Astrocyte (in vitro differentiated cells and primary cell): ENCODE data around the gene USP13. TPM values are rescaled to one million over a fixed set of nuclear protein-coding genes. Genes with fewer than 3 reads are reported as not detected.

Experiments
- DNase-seq: peaks from one replicate; pipeline ENCODE4 v3.0.0-alpha.2; 2010; ENCODE audit warnings: low read depth
- FAIRE-seq: peaks from 2 replicates; lab custom pipeline; 2011; peaks lifted over from hg19 to GRCh38; lab: Jason Lieb, UNC
- H2AFZ ChIP-seq: 2 replicates; pipeline ENCODE4 v1.6.0; 2012; ENCODE audit warnings: low read depth, low read length, inconsistent platforms
- H3K27ac ChIP-seq: 2 replicates; pipeline ENCODE4 v1.5.1; 2011; ENCODE audit warnings: low read depth, low read length, inconsistent platforms
- H3K27me3 ChIP-seq: 2 replicates; pipeline ENCODE4 v1.6.0; 2011; ENCODE audit warnings: low read length, inconsistent platforms; ENCODE audit not compliant: insufficient read depth
- H3K36me3 ChIP-seq: 2 replicates; pipeline ENCODE4 v1.5.1; 2011; ENCODE audit warnings: low read length, inconsistent platforms; ENCODE audit not compliant: insufficient read depth
- H3K4me1 ChIP-seq: 2 replicates; pipeline ENCODE4 v1.5.1; 2011; ENCODE audit warnings: low read length, inconsistent platforms; ENCODE audit not compliant: insufficient read depth
- H3K4me2 ChIP-seq: 2 replicates; pipeline ENCODE4 v1.6.0; 2012; ENCODE audit warnings: low read length, inconsistent platforms
- H3K4me3 ChIP-seq: 2 replicates; pipeline ENCODE4 v1.5.1; 2011; ENCODE audit warnings: low read depth, mild to moderate bottlenecking, low read length, inconsistent platforms; ENCODE audit not compliant: insufficient read depth
- H3K79me2 ChIP-seq: 2 replicates; pipeline ENCODE4 v1.6.0; 2012; ENCODE audit warnings: mild to moderate bottlenecking, low read length, inconsistent platforms; ENCODE audit not compliant: insufficient read depth
- H3K9ac ChIP-seq: 2 replicates; pipeline ENCODE4 v1.6.0; 2012; ENCODE audit warnings: mild to moderate bottlenecking, low read length, inconsistent platforms
- H3K9me3 ChIP-seq: 2 replicates; pipeline ENCODE4 v1.5.1; 2012; ENCODE audit warnings: low read depth, mild to moderate bottlenecking, low read length, inconsistent platforms; ENCODE audit not compliant: insufficient read depth
- H4K20me1 ChIP-seq: 2 replicates; pipeline ENCODE4 v1.6.0; 2012; ENCODE audit warnings: low read length, inconsistent platforms; ENCODE audit not compliant: insufficient read depth
- H3K27ac Mint-ChIP-seq: one replicate; pipeline ENCODE4 v1.8.0; 2021; ENCODE audit warnings: mild to moderate bottlenecking, mixed read lengths; ENCODE audit not compliant: unreplicated experiment
- H3K27me3 Mint-ChIP-seq: one replicate; pipeline ENCODE4 v1.8.0; 2021; ENCODE audit warnings: low read depth, mixed read lengths; ENCODE audit not compliant: unreplicated experiment
- H3K36me3 Mint-ChIP-seq: one replicate; pipeline ENCODE4 v1.8.0; 2021; ENCODE audit warnings: low read depth, mixed read lengths; ENCODE audit not compliant: unreplicated experiment
- H3K4me1 Mint-ChIP-seq: one replicate; pipeline ENCODE4 v1.8.0; 2021; ENCODE audit warnings: low read depth, mixed read lengths; ENCODE audit not compliant: unreplicated experiment
- H3K4me3 Mint-ChIP-seq: one replicate; pipeline ENCODE4 v1.8.0; 2021; ENCODE audit warnings: mild to moderate bottlenecking, moderate library complexity, mixed read lengths; ENCODE audit not compliant: unreplicated experiment
- H3K9me3 Mint-ChIP-seq: one replicate; pipeline ENCODE4 v1.8.0; 2021; ENCODE audit warnings: mild to moderate bottlenecking, mixed read lengths; ENCODE audit not compliant: unreplicated experiment
- CTCF ChIP-seq: IDR thresholded peaks from 2 replicates; pipeline ENCODE4 v1.5.1; 2011; ENCODE audit warnings: low read depth, mild to moderate bottlenecking, inconsistent platforms, low read length, moderate library complexity; ENCODE audit not compliant: insufficient read depth
- EZH2 ChIP-seq: IDR thresholded peaks from 2 replicates; pipeline ENCODE4 v1.6.1; 2012; ENCODE audit warnings: mild to moderate bottlenecking, low read length, inconsistent platforms; ENCODE audit not compliant: insufficient read depth
- total RNA-seq: library from RNA; stranded (reverse); gene quantifications from 2 replicates; pipeline ENCODE4 v1.2.1, GENCODE V29; 2021

The USP13 gene
- total RNA-seq, 1 donor from 2014 or later: 7.4 TPM

- Mint-ChIP-seq H3K27ac (peak overlapping the region; percentile 76), H3K4me3 (no peak overlapping the region), H3K36me3 (peaks cover 1% of the 10 kb centered on the region), H3K9me3 (no peaks in the 10 kb centered on the region), H3K4me1 (peaks cover 18% of the 10 kb centered on the region), H3K27me3 (no peaks in the 10 kb centered on the region)
- Histone ChIP-seq H3K27me3 (no peaks in the 10 kb centered on the region), H3K9me3 (no peaks in the 10 kb centered on the region), H3K4me2 (peak overlapping the region; percentile 49), H2AFZ (no peak overlapping the region), H3K27ac (peak overlapping the region; percentile 71), H3K79me2 (peaks cover 17% of the 10 kb centered on the region), H3K4me3 (no peak overlapping the region), H4K20me1 (no peaks in the 10 kb centered on the region), H3K9ac (peak overlapping the region; percentile 23), H3K36me3 (peaks cover under 1% of the 10 kb centered on the region), H3K4me1 (peaks cover 28% of the 10 kb centered on the region)
- DNase-seq (peak; percentile 98), FAIRE-seq (no peak)
- no peak for TF ChIP-seq EZH2
These were observed 64.0 kb downstream of the USP13 start for GRCh38 chr3:179716811-179717210.

GRCh38 chr3:179717219-179717618 lies 64.4 kb downstream of the USP13 start:
- no peak overlapping the region for H3K4me3 ChIP-seq
- H3K4me1 ChIP-seq: peaks cover 28% of the 10 kb centered on the region
- H3K27ac ChIP-seq: peak overlapping the region; percentile 71
- Mint-ChIP-seq H3K27ac (peak overlapping the region; percentile 76), H3K4me3 (no peak overlapping the region), H3K9me3 (no peaks in the 10 kb centered on the region), H3K27me3 (no peaks in the 10 kb centered on the region), H3K36me3 (peaks cover 1% of the 10 kb centered on the region), H3K4me1 (peaks cover 18% of the 10 kb centered on the region)
- H4K20me1 ChIP-seq: no peaks in the 10 kb centered on the region
- H3K79me2 ChIP-seq: peaks cover 17% of the 10 kb centered on the region
- no peaks in the 10 kb centered on the region for H3K9me3 ChIP-seq
- no peak for TF ChIP-seq CTCF
- TF ChIP-seq EZH2: no peak
- DNase-seq: no peak
- no peaks in the 10 kb centered on the region for H3K27me3 ChIP-seq
- no peak for FAIRE-seq
- H3K4me2 ChIP-seq: peak overlapping the region; percentile 49
- peaks cover 4% of the 10 kb centered on the region for H3K36me3 ChIP-seq
- H3K9ac ChIP-seq: peak overlapping the region; percentile 23
- H2AFZ ChIP-seq: no peak overlapping the region

- H3K4me3 ChIP-seq: no peak overlapping the region
- peaks cover 18% of the 10 kb centered on the region for H3K4me1 ChIP-seq
- H3K36me3 ChIP-seq: peaks cover 9% of the 10 kb centered on the region
- FAIRE-seq (no peak), DNase-seq (no peak)
- Mint-ChIP-seq H3K4me3 (no peak overlapping the region), H3K27ac (no peak overlapping the region), H3K9me3 (no peaks in the 10 kb centered on the region), H3K4me1 (peaks cover 11% of the 10 kb centered on the region), H3K27me3 (no peaks in the 10 kb centered on the region), H3K36me3 (peaks cover 1% of the 10 kb centered on the region)
- TF ChIP-seq CTCF: no peak
- no peak for TF ChIP-seq EZH2
- H4K20me1 ChIP-seq: no peaks in the 10 kb centered on the region
- no peak overlapping the region for H3K27ac ChIP-seq
- no peak overlapping the region for H3K9ac ChIP-seq
- peaks cover 13% of the 10 kb centered on the region for H3K79me2 ChIP-seq
- no peaks in the 10 kb centered on the region for H3K9me3 ChIP-seq
- no peak overlapping the region for H2AFZ ChIP-seq
- no peak overlapping the region for H3K4me2 ChIP-seq
- no peaks in the 10 kb centered on the region for H3K27me3 ChIP-seq
These were observed 66.4 kb downstream of the USP13 start for GRCh38 chr3:179719048-179719734.
